CD4-positive, alpha-beta T cell treated with Interferon alpha-2 for 1 hour (primary cell): ENCODE data around the gene NTRK3.

Experiments
- DNase-seq, 2 donors: peaks; one replicate each; pipeline ENCODE4 v3.0.0-alpha.2; 2020 to 2022

Gene NTRK3

GRCh38 chr15:88230823-88231222 is 25.7 kb downstream of the NTRK3 start:
- DNase-seq, result no peak

DNA sequence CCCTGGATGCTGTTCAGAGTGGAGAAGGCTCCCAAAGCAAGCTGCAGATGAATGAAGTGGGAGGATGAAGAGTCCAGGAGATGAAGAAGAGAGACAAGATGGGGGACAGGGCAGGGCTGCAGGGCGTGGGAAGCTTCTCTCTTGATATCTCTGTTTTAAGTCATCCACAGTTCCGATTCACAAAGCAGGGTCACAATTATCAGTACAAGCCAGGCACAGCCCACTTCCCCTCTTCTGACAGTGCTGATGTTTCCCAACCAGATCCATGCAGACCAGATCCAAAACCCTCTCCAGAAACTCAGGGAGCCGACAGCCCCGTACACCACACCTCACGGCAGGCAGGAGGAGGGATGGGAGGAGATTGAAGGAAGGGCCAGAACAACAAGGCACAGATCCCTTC is 31.1 kb downstream of the NTRK3 start:
- no peak for DNase-seq

GRCh38 chr15:88223084-88223483 is 33.5 kb downstream of the NTRK3 start:
- no peak for DNase-seq

- DNase-seq, result no peak
These were observed 34.7 kb downstream of the NTRK3 start for GRCh38 chr15:88221836-88222235.

DNA sequence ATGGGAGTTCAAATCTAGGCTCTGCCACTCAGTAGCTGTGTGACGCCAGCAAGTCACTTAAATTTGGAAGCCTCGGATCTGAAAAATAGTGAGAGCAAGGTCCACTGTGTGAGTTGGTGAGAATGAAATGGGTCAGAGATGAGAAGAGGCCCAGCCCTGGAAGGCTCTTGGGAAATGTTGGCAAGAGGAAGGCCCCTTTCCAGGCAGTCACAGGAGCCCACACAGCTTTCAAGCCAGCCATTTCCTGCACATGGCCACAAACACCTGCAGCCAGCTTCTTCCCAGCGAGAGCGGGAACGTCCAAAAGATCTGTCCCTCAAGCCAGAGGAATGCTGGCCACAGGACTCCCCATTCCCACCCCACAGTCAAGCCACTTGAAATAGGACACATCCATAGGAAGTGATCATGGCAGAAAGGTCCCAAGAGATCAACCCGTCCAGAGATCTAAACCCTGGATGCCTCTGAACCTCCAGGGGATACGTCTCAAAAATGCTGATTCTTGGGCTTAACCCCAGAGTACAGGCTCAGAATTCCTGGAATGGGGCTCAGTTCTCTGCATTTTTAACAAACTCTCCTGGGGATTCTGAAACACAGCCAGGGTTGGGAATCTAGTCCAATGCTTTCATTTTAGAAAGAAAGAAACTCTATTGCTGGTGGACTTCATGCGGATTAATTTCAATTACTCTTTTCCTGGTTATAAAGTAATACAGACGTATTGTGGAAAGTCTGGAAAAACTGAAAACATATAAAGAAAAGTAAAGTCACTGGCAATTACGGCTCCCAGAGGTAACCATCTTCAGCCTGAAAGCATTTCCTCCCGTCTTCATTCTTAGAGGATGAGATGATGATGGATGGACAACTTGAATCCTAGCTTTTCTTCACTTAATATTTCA is 35.9 kb downstream of the NTRK3 start:
- no peak for DNase-seq

DNA sequence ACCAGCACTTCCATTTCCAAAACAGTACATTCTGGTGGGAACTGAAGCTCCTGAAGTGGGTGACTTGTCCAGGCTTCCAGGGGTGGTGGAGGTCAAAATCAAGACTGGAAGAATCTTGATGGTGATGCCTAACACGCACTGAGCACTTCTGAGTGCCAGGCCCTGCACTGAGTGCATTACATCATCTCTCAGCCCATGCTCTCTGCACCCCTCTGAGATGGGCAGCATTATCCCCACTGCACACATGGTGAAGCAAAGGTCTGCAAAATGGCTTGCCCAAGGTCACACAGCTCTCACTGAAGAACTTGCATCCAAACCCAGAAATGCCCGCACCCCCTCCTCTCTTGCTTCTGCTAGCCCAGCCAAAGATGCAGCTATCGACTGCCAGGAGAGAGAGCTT is 36.9 kb downstream of the NTRK3 start:
- no peak for DNase-seq

DNA sequence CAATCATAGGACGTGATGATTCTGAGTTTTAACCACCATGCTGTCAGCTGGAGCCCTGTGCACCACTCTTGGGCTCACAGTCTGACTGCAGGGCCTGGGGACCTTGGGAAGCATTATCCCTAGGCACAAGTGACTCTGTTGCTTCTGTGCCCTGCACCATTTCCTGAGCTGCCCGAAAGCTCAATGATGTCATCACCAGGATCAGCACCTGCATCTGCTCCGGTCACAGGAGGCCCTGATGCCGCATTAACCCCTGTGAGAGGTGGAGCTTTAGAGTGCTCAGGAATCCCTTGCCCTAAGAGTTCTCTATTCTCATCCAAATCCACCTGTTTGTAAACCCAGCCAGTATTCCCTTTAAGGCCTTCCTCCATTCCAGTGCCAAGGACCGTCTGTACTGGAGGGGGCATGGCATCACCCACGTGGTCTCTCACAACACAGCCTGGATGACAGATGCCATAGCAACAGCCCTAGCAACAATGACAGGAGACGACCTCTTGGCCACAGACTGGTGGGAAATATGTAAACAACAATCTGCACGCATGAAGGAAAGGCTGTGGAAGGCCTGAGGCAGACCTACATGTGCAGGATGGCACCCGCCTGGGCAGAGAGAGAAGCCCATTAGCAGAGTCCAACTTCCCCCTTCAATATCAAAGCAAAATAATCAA is 37.9 kb downstream of the NTRK3 start:
- DNase-seq, result no peak

GRCh38 chr15:88215066-88215648 is 41.4 kb downstream of the NTRK3 start:
- DNase-seq, result no peak

GRCh38 chr15:88209111-88209510 is 47.4 kb downstream of the NTRK3 start:
- no peak for DNase-seq

DNA sequence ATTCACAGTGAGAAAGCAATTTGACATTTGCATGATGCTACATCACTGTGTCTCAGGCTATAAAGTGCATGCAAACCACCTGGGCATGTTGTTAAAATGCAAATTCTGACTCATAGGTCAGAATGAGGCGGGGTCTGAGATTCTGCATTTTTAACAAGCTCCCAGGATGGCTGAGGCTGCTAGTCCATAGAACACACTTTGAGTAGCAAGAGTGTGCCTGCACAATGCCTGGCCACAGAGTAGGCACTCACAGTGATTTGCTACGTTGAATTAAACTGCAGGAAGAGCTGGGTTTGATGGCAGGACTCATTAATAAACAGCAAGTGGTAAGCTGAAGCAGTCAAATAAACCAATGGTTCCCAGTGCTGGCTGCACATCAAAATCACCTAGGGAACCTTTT is 48.1 kb downstream of the NTRK3 start:
- DNase-seq, result no peak

GRCh38 chr15:88207565-88207964 is 49.0 kb downstream of the NTRK3 start:
- DNase-seq, result no peak

DNA sequence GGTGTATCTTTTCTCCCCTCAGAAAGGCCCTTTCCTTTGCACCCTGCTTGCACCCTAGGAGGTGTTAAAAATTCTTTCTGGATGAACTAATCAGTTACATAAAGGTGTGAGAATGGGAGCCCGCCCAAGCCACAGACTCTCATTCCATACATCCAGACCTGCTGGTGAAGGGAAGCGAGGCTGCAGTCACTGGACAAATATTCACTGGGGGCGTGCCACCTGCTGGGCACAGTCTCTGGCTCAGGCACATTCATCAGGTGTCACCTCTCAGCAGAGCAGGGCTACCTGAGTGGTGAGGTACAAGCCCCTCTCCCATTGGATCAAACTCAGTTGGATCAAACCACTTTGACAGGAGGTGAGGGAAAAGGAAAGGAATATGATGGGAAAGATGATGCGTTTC is 52.0 kb downstream of the NTRK3 start:
- no peak for DNase-seq

DNA sequence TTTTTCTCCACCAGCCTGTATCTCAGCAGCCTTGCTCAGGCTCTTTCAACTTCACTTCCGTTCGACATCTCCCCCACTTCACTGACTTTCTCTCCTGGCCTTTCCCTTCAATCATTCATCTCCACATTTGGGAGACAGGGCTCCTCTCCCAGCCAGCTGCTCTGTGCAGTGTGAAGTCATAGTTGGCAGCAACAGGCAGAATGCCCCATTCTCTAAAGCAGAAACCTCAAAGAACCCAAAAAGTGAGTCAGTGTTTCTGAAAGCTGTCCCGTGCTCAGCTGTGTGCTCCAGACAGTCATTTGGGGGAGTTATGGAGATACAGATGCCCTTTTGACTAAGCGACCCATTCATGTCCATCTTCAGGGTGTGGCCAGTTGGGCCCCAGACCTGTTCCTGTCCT is 54.3 kb downstream of the NTRK3 start:
- DNase-seq, result no peak

DNA sequence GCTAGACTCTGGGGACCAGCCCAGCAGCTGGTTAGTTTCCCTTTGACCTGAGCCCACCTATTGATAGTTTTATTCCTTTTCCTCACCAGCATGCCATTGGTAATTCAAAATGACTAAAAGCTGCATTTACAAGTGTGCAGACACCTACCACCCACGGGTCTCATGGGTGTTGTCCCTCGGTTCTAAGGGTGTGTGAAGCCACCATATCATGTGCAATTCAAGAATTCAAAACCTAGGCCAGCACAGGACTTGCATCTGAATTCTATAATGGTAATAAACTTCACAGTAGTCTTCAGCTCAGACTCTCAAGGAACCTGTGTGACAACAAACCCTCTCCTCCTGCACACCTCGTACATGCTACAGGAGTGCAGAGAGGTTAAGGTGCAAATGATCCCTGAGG is 55.3 kb downstream of the NTRK3 start:
- no peak for DNase-seq

DNA sequence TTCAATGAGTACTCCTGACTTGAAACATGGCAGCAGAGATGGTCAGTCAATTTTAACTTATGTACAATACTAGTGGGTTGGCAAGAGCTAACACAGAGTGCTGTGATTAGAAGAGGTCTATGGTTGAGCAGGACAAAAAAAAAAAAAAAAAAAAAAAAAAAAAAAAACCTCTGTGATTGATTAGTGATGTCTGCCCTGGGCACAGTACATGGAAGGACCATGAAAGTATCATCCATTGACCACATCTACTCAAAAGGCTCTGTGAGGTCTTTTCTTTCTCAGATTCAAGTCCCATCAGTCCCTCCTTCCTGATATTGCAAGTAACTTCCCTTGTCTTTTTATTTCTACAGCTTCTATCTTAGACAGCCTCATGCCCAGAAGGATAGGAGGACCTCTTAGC is 59.6 kb downstream of the NTRK3 start:
- DNase-seq, result no peak

GRCh38 chr15:88194162-88194561 is 62.4 kb downstream of the NTRK3 start:
- DNase-seq, result no peak

- no peak for DNase-seq
These were observed 63.1 kb downstream of the NTRK3 start for GRCh38 chr15:88193415-88193814.

DNA sequence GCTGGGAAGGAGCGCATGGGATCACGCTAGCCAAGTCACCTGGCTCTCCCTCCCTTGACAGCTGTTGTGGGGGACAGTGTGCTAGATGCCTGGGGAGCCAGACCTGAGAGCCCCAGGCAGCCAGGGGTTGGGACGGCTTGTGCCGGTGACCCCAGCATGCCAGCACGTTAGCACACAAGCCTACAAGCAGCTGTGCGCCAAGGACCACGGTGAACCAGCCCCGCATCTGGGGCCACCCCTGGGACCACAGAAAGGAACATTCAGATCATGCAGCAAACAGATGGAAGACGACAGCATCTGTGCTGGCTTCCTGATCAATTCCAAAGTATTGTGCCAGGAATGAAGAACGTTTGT is 64.8 kb downstream of the NTRK3 start:
- no peak for DNase-seq

GRCh38 chr15:88190232-88190631 is 66.3 kb downstream of the NTRK3 start:
- DNase-seq, result no peak

DNA sequence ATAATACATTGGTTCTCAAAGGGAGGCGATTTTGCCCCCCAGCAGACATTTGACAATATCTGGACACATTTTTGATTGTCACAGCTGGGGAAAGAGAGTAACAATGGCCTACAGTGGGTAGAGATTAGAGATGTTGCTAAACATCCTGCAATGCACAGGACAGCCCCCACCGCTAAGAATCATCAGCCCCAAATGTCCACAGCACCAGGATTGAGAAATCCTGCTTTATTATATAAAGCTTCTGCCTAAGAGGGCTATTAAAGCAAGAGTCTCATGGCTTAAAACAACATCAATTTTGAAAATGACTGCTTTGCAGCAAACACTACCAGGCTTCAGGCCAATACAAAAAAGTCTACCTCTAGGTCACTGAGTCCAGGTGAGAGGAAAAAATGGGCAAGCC is 68.2 kb downstream of the NTRK3 start:
- DNase-seq, result no peak

DNA sequence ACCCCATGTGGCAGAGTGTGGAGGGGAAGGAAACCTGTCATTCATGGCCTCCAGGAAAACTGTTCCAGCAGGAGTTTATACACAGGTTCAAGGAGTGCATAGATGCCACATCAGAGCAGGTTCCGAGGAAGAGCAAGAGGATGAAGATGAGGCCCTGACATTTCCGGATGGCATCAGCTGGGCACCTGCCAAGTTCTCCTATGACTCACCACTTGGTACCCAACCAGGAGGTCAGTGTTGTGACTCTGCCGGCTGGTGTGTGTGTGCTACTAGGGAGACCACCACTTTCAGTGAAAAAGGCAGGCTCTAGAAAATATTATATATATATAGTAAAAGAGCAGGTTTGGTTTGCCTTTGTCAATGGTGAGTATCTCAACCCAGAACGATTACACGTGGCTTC is 69.3 kb downstream of the NTRK3 start:
- DNase-seq, result no peak

- no peak for DNase-seq
These were observed 71.0 kb downstream of the NTRK3 start for GRCh38 chr15:88185584-88185983.

DNA sequence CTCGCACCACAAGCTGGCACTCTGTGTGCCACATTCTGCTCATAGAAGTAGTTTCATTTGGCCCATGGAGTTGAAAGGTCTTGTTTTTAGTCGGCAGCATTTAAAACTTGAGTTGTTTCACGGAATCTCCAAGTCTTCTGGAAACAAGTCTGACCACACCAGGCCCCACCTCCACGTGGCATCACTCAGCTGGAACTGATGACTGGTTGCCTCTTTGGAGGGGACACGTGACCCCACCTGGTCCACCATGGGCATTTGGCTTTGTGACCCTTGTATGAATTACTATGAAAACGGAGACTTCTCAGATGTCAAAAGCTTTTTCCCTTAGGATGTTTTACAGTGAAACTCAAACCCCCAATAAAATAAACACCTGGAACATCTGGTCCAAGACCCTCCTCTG is 74.9 kb downstream of the NTRK3 start:
- DNase-seq, result no peak

DNA sequence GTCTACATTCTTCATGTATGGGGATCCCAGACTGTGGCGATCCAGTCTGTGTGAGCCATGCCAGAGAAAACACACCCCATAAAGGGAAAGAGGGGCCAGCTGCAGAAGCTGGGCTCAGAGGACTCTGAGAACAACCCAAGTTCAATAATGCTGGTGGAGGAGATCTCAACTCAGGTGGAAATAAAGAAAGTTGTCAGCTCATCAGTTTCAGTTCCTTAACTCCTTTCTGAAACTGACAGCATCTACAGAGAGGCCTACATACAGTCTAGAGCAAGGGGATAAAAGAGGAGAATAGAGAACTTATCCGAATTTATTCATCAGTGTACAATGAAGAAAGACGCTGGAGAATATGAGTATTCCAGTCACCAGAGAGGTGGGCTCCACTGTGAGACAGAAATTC is 77.0 kb downstream of the NTRK3 start:
- no peak for DNase-seq
